Fibroblast of pulmonary artery (primary cell): Measurements from ENCODE around the gene PPP1R1C.

Experiments
- DNase-seq: peaks from one replicate; pipeline ENCODE4 v3.0.0-alpha.2; 2010; ENCODE audit warnings: low read depth
- H3K4me3 ChIP-seq: replicated peaks from 2 replicates; pipeline ENCODE4 v1.5.1; 2011; ENCODE audit warnings: low read depth, mild to moderate bottlenecking, control low read depth, low read length, moderate library complexity
- CTCF ChIP-seq: IDR thresholded peaks from 2 replicates; pipeline ENCODE4 v1.5.1; 2011; ENCODE audit warnings: mild to moderate bottlenecking, control low read depth, low read length, inconsistent platforms; ENCODE audit errors: missing control alignments

PPP1R1C gene

DNA sequence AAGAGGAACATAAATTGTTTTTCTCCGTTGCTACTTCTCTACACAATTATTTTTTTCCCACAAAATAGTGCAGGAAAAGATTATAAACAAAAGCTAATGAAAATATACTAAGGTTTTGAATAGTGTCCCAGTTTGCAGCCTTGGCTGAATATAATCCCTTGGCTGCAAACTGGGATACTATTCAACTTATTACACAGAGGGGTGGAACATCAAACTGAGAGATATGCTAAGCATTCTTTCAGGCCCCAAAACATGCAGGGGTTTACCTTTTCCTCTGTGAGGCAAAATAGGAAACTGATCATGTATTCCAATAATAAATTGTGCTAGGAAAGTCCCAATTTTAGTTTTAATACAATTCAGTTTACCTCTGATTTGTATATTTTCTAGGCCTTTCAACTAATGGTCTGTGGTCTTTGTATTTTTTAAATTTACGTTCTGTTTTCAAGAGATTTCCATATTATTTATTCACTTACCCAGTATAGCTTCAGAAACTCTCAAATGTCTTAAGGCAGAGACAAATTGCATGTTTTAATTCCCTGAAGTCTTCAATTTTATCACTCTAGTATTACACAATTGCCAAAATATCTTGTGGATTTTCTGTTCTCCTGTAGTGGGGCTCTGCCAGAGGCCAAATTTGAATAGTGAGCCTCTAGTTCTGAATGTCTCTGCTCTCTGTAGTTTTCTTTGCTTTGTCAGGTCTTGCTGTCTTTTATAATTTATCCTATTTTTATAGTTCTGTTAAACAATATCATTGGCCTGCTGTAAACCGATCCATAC, 63.9 kb downstream of the PPP1R1C start:
- TF ChIP-seq CTCF: no peak
- no peak for DNase-seq
- no peak overlapping the region for H3K4me3 ChIP-seq

- no peak overlapping the region for H3K4me3 ChIP-seq
- DNase-seq: no peak
- no peak for TF ChIP-seq CTCF
These were observed 64.9 kb downstream of the PPP1R1C start for GRCh38 chr2:182050333-182051135.

GRCh38 chr2:182055993-182056392, 70.3 kb downstream of the PPP1R1C start:
- H3K4me3 ChIP-seq: no peak overlapping the region
- no peak for DNase-seq
- TF ChIP-seq CTCF: no peak

DNA sequence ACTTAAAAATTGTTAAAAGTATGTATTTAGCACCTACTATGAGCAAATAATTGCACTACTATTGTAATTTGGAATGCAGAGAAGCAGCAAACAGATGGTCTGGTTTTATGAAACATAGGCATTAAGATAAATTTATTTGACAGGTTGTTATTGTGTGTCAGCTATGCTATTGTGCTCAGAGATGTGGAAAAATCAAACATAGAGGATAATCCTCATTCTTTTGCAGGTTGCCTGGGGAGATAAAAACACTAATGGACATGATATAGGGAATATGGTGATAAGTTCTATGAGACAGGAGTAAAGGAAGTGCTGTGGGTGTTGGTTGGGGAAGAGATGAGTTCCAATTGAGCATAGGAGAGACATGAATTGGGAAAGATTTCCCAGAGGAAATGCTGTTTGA, 71.3 kb downstream of the PPP1R1C start:
- no peak for TF ChIP-seq CTCF
- H3K4me3 ChIP-seq: no peak overlapping the region
- DNase-seq: no peak

GRCh38 chr2:182058056-182058455, 72.4 kb downstream of the PPP1R1C start:
- DNase-seq: no peak
- H3K4me3 ChIP-seq: no peak overlapping the region
- TF ChIP-seq CTCF: no peak

DNA sequence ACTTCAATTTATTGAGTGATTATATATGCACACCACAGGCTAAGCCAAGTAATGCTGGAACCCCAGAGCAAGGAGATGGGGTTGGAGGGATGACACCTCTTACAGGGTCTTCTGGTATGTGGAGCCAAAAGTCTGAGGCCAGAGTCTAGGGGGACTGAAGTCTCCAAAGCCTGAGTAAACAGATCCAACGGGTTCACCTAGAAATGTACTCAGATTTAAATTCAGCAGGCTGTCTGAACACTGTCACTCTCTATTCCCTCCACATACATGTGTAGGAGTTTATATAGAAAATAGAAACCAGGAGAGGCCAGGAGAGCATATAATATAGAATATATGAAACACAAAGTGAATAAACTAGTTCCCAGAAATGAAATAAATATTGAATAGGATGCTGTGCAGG, 76.1 kb downstream of the PPP1R1C start:
- TF ChIP-seq CTCF: no peak
- no peak overlapping the region for H3K4me3 ChIP-seq
- DNase-seq: no peak
